GM12878 (cell line): ENCODE results near the gene EML1. TPM values are rescaled to one million over a fixed set of nuclear protein-coding genes. Genes with fewer than 3 reads are reported as not detected.

Experiments used
- ATAC-seq: fragments of 200-7000 bp; cut with Tn5 transposase; 3 replicates; pipeline ENCODE4 v1.9.1; 2020; ENCODE audit warnings: mild to moderate bottlenecking, moderate library complexity
- BruUV-seq: library from RNA; stranded (reverse); fragments of 400-500 nt; replicated peaks from 2 replicates; lab custom pipeline; 2021; lab: Mats Ljungman, UMichigan
- CTCF ChIA-PET: fragments of 300-600 bp; sonication (Branson Sonifier 250); formaldehyde crosslinking; extraction: SDS; loops from one replicate; lab custom pipeline; 2021; ENCODE audit warnings: inconsistent platforms; lab: Yijun Ruan, JAX
- POLR2A ChIA-PET: fragments of 350-600 bp; formaldehyde crosslinking; extraction: SDS; loops from one replicate; lab custom pipeline; 2021; ENCODE audit warnings: inconsistent platforms; lab: Charles Lee
- RAD21 ChIA-PET: fragments of 300-600 bp; sonication (Branson Sonifier 250); formaldehyde crosslinking; loops from one replicate; lab custom pipeline; 2023; ENCODE audit warnings: antibody characterized with exemption; ENCODE audit not compliant: unreplicated experiment; lab: Charles Lee
- SMC1A ChIA-PET: fragments of 300-600 bp; sonication (Branson Sonifier 250); formaldehyde crosslinking; loops from one replicate; lab custom pipeline; 2023; ENCODE audit not compliant: unreplicated experiment, uncharacterized antibody; lab: Charles Lee
- DNase-seq: peaks from one replicate; pipeline ENCODE4 v3.0.0-alpha.2; 2011; ENCODE audit warnings: low read depth, low spot score
- FAIRE-seq: peaks from 3 replicates; lab custom pipeline; 2011; peaks lifted over from hg19 to GRCh38; lab: Jason Lieb, UNC
- H2AFZ ChIP-seq: 2 replicates; pipeline ENCODE4 v1.6.0; 2011; ENCODE audit warnings: low read depth, low read length, control low read depth; ENCODE audit not compliant: control insufficient read depth
- H3K27ac ChIP-seq: 2 replicates; pipeline ENCODE4 v1.5.1; 2011; ENCODE audit warnings: control low read depth; ENCODE audit not compliant: control insufficient read depth, insufficient read depth
- H3K27me3 ChIP-seq, 2 experiments: replicated peaks in 1 of 2; 2 replicates each; pipeline versions ENCODE4 v1.6.0 to v1.6.1; 2011; ENCODE audit warnings: low read length in 1 of 2; ENCODE audit not compliant: control insufficient read depth in 2 of 2, insufficient read depth in 2 of 2
- H3K36me3 ChIP-seq, 2 experiments: 2 replicates each; pipeline ENCODE4 v1.5.1; 2011; ENCODE audit warnings: low read length in 1 of 2; ENCODE audit not compliant: control insufficient read depth in 2 of 2, insufficient read depth in 2 of 2
- H3K4me1 ChIP-seq: 2 replicates; pipeline ENCODE4 v1.6.1; 2011; ENCODE audit warnings: mild to moderate bottlenecking, low read length, moderate library complexity, mixed read lengths; ENCODE audit not compliant: control insufficient read depth, insufficient read depth
- H3K4me2 ChIP-seq: 2 replicates; pipeline ENCODE4 v1.6.0; 2011; ENCODE audit warnings: control low read depth; ENCODE audit not compliant: control insufficient read depth, insufficient read depth
- H3K4me3 ChIP-seq: fragments of 200-600 bp; sonication (generic); 2 replicates; pipeline ENCODE4 v1.5.1; 2016
- H3K79me2 ChIP-seq: 2 replicates; pipeline ENCODE4 v1.6.0; 2011; ENCODE audit warnings: low read length; ENCODE audit not compliant: control insufficient read depth, insufficient read depth
- H3K9ac ChIP-seq: 2 replicates; pipeline ENCODE4 v1.8.0; 2011; ENCODE audit warnings: low read length, control low read depth, mixed read lengths; ENCODE audit not compliant: control insufficient read depth, insufficient read depth
- H3K9me3 ChIP-seq: replicated peaks from 3 replicates; pipeline ENCODE4 v1.5.1; 2011; ENCODE audit warnings: mild to moderate bottlenecking, low read length; ENCODE audit not compliant: control insufficient read depth, insufficient read depth
- H4K20me1 ChIP-seq: 2 replicates; pipeline ENCODE4 v1.6.0; 2011; ENCODE audit not compliant: control insufficient read depth, insufficient read depth
- EP300 ChIP-seq, 2 experiments: fragments of 150-350 bp in 1 of 2; IDR thresholded peaks; 2 replicates each; pipeline ENCODE4 v1.6.1; 2011 to 2012; ENCODE audit warnings: low read depth in 2 of 2, low read length in 2 of 2, borderline replicate concordance in 1 of 2, improper control_type of control experiment in 1 of 2, inconsistent platforms in 1 of 2; ENCODE audit not compliant: control insufficient read depth in 1 of 2
- YBX1 ChIP-seq: fragments of 450-650 bp; IDR thresholded peaks from 2 replicates; pipeline ENCODE4 v1.6.1; 2016; ENCODE audit warnings: antibody characterized with exemption
- WGBS: methylation state at CpG from one replicate; pipeline ENCODE4 v1.1.6; 2016; ENCODE audit warnings: low lambda C conversion rate; ENCODE audit not compliant: insufficient replicate concordance, insufficient coverage; ENCODE audit errors: missing lambda C conversion rate; 5-methylcytosine and 5-hydroxymethylcytosine counted together
- in situ Hi-C: fragments of 300-500 bp; cut with MboI; formaldehyde crosslinking; loops from 9 replicates; pipeline ENCODE4 v1.14.3; 2018; ENCODE audit warnings: mixed read lengths
- intact Hi-C: fragments of 100-400 bp; cut with micrococcal nuclease; formaldehyde crosslinking; loops from one replicate; pipeline ENCODE4 v1.14.2; 2022; ENCODE audit not compliant: unreplicated experiment
- polyA plus RNA-seq, 11 experiments: library from polyadenylated mRNA; depleted of rRNA in 4 of 11; unstranded in 6 of 11; stranded (reverse) in 5 of 11; fragments of >200 nt; fragmentation: Nextera tagmentation in 4 of 11; fragmentation: Illumina TruSeq in 1 of 11; extraction: Ambion mirVana in 4 of 11; extraction: Trizol in 1 of 11; gene quantifications; 1 replicate in 1 of 11; 2 replicates in 10 of 11; pipeline versions ENCODE4 v1.2.1 to v1.2.3, GENCODE V29; 2011 to 2016; ENCODE audit warnings: inconsistent platforms in 2 of 11, missing spikeins in 2 of 11, low read depth in 1 of 11
- total RNA-seq, 4 experiments: library from RNA; depleted of rRNA in 3 of 4; stranded (reverse); fragments of >200 nt in 3 of 4; fragmentation: Illumina TruSeq in 1 of 4; extraction: Trizol in 1 of 4; gene quantifications; 2 replicates each; pipeline versions ENCODE4 v1.2.1 to v1.2.3, GENCODE V29; 2013 to 2021
- TF ChIP-seq, protein P1 (sequence below): fragments of 150-350 bp; IDR thresholded peaks from 2 replicates; pipeline ENCODE4 v1.6.1; 2014; ENCODE audit warnings: mild to moderate bottlenecking, low read depth, low read length
- TF ChIP-seq, protein P2 (sequence below): fragments of 450-650 bp; IDR thresholded peaks from 2 replicates; pipeline ENCODE4 v1.6.1; 2017; ENCODE audit warnings: mild to moderate bottlenecking, low read depth, inconsistent platforms; ENCODE audit not compliant: poor library complexity, severe bottlenecking

The EML1 gene
- total and polyA plus RNA-seq, 10 of the 15 experiments (the other 5 are each of a cell fraction or from before 2014, with no cell fraction given) = 0.05 to 3.4 (median 0.11) TPM; not detected in 3

DNA sequence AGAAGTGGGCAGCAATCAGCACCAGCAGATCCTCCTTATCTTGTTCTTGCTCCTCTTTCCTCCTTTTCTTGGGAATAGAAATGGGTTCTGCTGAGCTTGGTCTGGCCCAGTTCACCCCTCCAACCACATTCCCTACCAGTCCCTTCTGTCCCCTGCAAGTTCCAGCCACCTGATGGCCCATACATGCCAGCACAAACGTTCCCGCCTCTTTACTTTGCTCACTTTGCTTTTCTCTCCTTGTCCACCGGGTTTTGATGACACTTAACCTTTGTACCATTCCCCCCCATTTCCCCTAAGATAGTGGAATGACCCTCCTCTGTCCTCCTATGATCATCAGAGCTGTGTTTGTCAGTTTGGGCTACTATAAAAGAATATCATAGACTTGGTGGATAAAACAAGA lies 23.4 kb upstream of the EML1 start:
- intact Hi-C loops = no loop called here
- Histone ChIP-seq H3K27me3 (peaks cover 0 to 2% of the 10 kb centered on the region in 2 experiments; a peak in 1 of 4 replicates), H3K4me2 (no peak overlapping the region), H3K4me1 (no peaks in the 10 kb centered on the region)
- no peak for FAIRE-seq
- ChIA-PET POLR2A (no interaction called here), CTCF (no interaction called here), SMC1A (no interaction called here), RAD21 (no interaction called here)
- BruUV-seq = no TSS peak
- TF ChIP-seq YBX1 (no peak), EP300 (IDR thresholded peaks at IDR 0.05; ENCODE audit: borderline replicate concordance in 1 of 2, control insufficient read depth in 1 of 2, low read depth in 2 of 2, low read length in 2 of 2) (no peak)
- TF ChIP-seq, protein P1, sequence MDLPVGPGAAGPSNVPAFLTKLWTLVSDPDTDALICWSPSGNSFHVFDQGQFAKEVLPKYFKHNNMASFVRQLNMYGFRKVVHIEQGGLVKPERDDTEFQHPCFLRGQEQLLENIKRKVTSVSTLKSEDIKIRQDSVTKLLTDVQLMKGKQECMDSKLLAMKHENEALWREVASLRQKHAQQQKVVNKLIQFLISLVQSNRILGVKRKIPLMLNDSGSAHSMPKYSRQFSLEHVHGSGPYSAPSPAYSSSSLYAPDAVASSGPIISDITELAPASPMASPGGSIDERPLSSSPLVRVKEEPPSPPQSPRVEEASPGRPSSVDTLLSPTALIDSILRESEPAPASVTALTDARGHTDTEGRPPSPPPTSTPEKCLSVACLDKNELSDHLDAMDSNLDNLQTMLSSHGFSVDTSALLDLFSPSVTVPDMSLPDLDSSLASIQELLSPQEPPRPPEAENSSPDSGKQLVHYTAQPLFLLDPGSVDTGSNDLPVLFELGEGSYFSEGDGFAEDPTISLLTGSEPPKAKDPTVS = no peak
- TF ChIP-seq, protein P2, sequence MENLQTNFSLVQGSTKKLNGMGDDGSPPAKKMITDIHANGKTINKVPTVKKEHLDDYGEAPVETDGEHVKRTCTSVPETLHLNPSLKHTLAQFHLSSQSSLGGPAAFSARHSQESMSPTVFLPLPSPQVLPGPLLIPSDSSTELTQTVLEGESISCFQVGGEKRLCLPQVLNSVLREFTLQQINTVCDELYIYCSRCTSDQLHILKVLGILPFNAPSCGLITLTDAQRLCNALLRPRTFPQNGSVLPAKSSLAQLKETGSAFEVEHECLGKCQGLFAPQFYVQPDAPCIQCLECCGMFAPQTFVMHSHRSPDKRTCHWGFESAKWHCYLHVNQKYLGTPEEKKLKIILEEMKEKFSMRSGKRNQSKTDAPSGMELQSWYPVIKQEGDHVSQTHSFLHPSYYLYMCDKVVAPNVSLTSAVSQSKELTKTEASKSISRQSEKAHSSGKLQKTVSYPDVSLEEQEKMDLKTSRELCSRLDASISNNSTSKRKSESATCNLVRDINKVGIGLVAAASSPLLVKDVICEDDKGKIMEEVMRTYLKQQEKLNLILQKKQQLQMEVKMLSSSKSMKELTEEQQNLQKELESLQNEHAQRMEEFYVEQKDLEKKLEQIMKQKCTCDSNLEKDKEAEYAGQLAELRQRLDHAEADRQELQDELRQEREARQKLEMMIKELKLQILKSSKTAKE = no peak
- TF ChIP-seq, all 136 proteins: peak for 0
- H3K79me2 ChIP-seq = no peaks in the 10 kb centered on the region
- H3K4me3 ChIP-seq = no peak overlapping the region
- 5% methylated on average over 3 of the region's 3 CpGs for WGBS
- H2AFZ ChIP-seq = no peak overlapping the region
- in situ Hi-C loops = no loop called here
- H3K9ac ChIP-seq = no peak overlapping the region
- DNase-seq = no peak
- H4K20me1 ChIP-seq = no peaks in the 10 kb centered on the region
- no peaks in the 10 kb centered on the region for H3K36me3 ChIP-seq
- no peak overlapping the region for H3K27ac ChIP-seq
- no peak for ATAC-seq
- no peaks in the 10 kb centered on the region for H3K9me3 ChIP-seq
